GM19328 (cell line): ENCODE measurements around the gene GAS2L3.

ENCODE experiments used
- ATAC-seq: cut with Tn5 transposase; IDR thresholded peaks from one replicate; pipeline ENCODE4 v1.9.1; 2021; ENCODE audit warnings: mild to moderate bottlenecking, moderate library complexity; ENCODE audit not compliant: unreplicated experiment

The GAS2L3 gene

GRCh38 chr12:100656856-100657255, 83.4 kb downstream of the GAS2L3 start:
- no peak for ATAC-seq

DNA sequence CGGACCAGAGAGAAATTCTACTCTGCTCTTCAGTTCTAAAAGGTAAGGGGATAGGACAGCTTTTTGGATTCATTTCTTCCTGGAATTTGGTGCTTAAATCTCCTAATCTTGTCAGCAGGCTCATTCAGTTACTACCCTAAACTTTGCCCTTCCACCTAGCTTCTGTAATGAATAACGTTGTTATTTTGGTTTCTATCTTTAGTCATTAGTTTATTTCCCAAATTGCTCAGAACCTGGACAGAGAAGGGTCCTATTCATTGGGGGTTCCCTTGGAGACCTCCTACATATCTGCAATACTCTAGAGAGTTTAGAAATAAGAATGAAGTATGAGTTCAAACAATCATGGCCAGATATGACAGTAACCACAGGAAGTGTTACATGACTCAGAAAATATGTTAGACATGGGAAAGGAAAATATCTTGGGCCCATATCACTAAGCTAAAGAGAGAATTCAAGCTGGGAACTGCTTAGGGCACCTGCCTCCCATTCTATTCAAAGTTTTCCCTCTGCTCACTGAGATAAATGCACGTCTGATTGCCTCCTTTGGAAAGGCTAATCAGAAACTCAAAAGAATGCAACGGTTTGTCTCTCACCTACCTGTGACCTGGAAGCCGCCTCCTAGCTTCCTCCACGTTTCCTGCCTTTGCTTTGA, 87.9 kb downstream of the GAS2L3 start:
- ATAC-seq: no peak

DNA sequence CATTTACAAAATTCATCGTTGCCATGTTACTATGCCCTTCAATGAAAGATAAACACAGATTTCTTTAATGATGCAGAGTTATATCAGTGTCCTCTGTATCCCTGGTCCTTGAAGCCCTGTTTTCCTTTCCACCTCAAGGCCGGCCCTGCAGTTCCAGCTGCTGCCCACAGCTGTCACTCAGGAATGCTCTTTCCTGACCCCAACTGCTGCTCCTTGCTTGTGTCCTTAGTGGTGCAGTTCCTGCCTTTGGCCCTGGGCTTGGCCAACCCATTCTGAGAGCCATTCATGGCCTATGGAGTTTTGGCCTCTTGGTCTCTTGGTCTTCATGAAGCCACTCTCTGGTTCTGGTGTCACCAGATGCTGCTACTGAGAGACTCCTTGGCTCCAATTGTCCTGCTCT, 93.1 kb downstream of the GAS2L3 start:
- ATAC-seq: no peak

DNA sequence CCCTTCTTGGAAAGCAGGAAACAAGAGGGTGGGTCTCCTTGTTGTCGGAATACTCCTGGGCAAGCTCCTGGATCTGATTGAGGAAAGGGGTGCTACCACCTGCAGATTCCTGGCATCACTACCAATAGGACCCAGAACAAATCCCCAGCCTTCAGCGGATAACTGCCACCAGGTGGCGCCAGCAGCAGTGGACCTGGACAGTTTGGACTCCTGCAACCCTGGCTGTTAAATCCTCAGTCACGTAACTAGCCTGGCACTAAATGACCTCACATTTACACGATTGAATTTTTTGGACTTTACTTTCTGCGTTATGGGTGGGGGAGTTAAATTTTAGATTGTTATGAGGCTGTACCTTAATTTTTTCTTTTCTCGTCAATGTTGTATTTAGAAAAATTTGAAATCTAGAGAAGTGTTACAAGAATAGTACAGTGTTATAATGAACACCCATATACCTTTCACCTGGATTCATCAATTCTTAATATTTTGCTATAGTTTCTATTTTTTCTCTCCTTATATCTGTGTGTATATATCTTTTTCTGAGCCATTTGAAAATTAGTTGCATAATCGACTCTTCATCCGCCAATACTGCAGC, 95.6 kb downstream of the GAS2L3 start:
- ATAC-seq: peak; percentile 58

DNA sequence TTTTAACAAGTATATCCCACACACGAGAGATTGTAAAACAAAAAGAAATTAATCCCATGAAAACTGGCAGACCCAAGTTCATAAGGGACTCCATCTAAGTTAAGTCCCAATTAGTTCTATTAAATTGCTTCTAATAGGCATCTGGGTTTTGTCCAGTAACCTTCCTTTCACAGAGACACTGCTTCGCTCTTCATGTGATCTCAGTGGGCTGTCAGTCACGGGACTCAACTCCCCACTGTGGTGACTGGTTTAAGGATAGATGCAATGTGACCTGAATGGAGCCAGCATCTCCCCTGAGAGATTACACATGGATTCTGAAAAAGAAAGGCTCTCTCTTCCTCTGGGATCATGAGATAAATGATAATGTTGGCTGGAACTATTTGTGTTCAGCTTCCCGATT, 96.4 kb downstream of the GAS2L3 start:
- ATAC-seq: no peak

- no peak for ATAC-seq
Observed at GRCh38 chr12:100671396-100672074, 98.1 kb downstream of the GAS2L3 start.

DNA sequence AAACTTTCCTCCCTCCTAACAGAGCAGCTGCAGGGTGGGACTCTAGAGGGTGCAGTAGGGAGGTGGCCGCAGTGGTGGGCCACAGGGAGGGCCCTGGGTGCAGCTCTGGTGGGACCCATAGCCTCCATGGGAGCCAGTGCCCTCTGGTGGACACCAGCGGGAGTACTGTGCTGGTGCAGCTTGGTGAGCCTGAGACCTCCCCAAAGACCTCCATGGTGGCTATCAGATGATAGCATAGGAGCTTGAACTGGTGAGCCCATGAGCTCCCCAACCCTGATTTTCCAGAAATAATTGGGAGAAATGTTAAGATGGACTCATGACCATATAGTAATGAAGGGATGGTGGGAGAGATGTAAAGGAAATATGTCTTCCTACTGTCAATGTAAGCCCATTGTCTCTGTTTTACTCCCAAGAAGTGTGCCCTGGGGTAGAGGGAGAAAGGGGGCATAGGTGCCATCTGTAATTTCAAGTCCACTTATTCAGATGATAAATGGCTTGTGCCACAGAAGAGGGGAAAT, 98.7 kb downstream of the GAS2L3 start:
- ATAC-seq: no peak

DNA sequence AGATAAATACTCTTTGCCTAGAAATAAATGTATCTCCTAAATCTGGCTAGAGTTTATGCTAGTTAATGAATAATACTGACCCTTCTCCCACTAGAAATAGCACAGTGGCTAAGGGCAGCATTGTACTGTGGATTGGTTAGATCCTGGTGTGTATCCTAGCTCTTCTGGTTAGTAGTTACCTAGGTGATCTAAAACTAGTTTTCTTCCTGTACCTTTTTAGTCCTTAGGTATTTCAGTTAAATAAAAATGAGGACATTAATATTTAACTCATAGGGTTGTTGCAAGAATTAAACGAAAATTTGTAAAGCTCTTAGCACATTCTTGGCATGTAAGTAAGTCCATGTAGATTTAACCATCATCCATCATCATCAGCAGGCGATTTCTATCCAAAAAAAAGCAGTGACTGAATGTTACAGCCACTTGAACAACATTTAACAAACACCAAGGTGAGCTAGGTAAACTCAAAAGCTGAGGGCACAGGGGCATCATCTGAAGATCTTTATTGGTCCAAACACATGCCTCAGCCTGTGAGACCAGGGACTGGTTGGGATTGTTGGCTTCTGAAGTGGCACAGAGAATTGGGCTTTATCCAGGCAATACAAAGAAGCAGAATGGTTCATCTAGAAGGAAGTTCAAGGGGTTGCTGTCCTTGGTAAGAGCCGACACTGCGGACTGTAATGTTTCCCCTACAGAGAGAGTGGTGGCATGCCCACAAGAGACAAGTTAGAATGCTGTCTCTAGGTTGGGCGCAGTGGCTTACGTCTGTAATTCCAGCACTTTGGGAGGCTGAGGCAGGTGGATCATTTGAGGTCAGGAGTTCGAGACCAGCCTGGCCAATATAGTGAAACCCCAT, 100.8 kb downstream of the GAS2L3 start:
- ATAC-seq: no peak
